HepG2 (cell line): ENCODE results near the gene DHRS7. TPM values are rescaled to one million over a fixed set of nuclear protein-coding genes. Genes with fewer than 3 reads are reported as not detected.

Experiments used
- ARHGAP35 ChIP-seq: sonication (generic); formaldehyde crosslinking; IDR thresholded peaks from 2 replicates; pipeline ENCODE4 v1.9.0; 2022; ENCODE audit warnings: mild to moderate bottlenecking, inconsistent platforms, moderate library complexity, missing genetic modification reagents, borderline replicate concordance
- ATF4 ChIP-seq, 2 experiments: fragments of 450-650 bp in 1 of 2; sonication (generic) in 1 of 2; formaldehyde crosslinking; IDR thresholded peaks; 2 replicates each; pipeline versions ENCODE4 v1.5.0 to v1.8.0; 2020 to 2022; ENCODE audit warnings: mild to moderate bottlenecking in 1 of 2, missing genetic modification reagents in 1 of 2
- ATM ChIP-seq: fragments of 450-650 bp; IDR thresholded peaks from 2 replicates; pipeline ENCODE4 v1.7.1; 2017; ENCODE audit warnings: mild to moderate bottlenecking, borderline replicate concordance
- CSRNP2 ChIP-seq: sonication (generic); formaldehyde crosslinking; conservative IDR thresholded peaks from 2 replicates; pipeline ENCODE4 v1.8.0; 2022; ENCODE audit warnings: low read depth, missing genetic modification reagents
- FOXK2 ChIP-seq: fragments of 450-650 bp; IDR thresholded peaks from 2 replicates; pipeline ENCODE4 v1.6.1; 2016
- GTF2F1 ChIP-seq: fragments of 150-350 bp; IDR thresholded peaks from 2 replicates; pipeline ENCODE4 v1.6.1; 2014; ENCODE audit warnings: low read length
- HNF1B ChIP-seq: sonication (generic); formaldehyde crosslinking; IDR thresholded peaks from 2 replicates; pipeline ENCODE4 v1.5.1; 2020; ENCODE audit warnings: mild to moderate bottlenecking, moderate library complexity, missing genetic modification reagents
- MAX ChIP-seq: IDR thresholded peaks from 2 replicates; pipeline ENCODE4 v1.6.1; 2012; ENCODE audit warnings: inconsistent platforms
- NCOR1 ChIP-seq: fragments of 200-600 bp; sonication (generic); IDR thresholded peaks from 2 replicates; pipeline ENCODE4 v1.7.0; 2017; ENCODE audit warnings: antibody characterized with exemption, low read length, borderline replicate concordance
- SIN3B ChIP-seq: fragments of 150-350 bp; IDR thresholded peaks from 2 replicates; pipeline ENCODE4 v1.6.1; 2014; ENCODE audit warnings: low read length
- TBL1XR1 ChIP-seq: fragments of 150-350 bp; IDR thresholded peaks from 2 replicates; pipeline ENCODE4 v1.6.1; 2014; ENCODE audit warnings: borderline replicate concordance, low read length; ENCODE audit not compliant: partially characterized antibody
- ZBTB46 ChIP-seq: sonication (generic); formaldehyde crosslinking; IDR thresholded peaks from 2 replicates; pipeline ENCODE4 v1.4.0; 2020; ENCODE audit warnings: mild to moderate bottlenecking, missing genetic modification reagents, borderline replicate concordance
- ZNF124 ChIP-seq: sonication (generic); formaldehyde crosslinking; IDR thresholded peaks from 2 replicates; pipeline ENCODE4 v1.4.0; 2020; ENCODE audit warnings: missing genetic modification reagents
- ZNF160 ChIP-seq: sonication (generic); formaldehyde crosslinking; IDR thresholded peaks from 2 replicates; pipeline ENCODE4 v1.8.0; 2022; ENCODE audit warnings: mild to moderate bottlenecking, inconsistent platforms, missing genetic modification reagents
- ZNF224 ChIP-seq: sonication (generic); formaldehyde crosslinking; IDR thresholded peaks from 2 replicates; pipeline ENCODE4 v1.5.0; 2020; ENCODE audit warnings: mild to moderate bottlenecking, missing genetic modification reagents
- ZNF468 ChIP-seq: sonication (generic); formaldehyde crosslinking; IDR thresholded peaks from 2 replicates; pipeline ENCODE4 v1.8.0; 2022; ENCODE audit warnings: mild to moderate bottlenecking, moderate library complexity, missing genetic modification reagents
- ZNF558 ChIP-seq: sonication (generic); formaldehyde crosslinking; IDR thresholded peaks from 2 replicates; pipeline ENCODE4 v1.9.0; 2022; ENCODE audit warnings: mild to moderate bottlenecking, missing genetic modification reagents, borderline replicate concordance
- ZNF790 ChIP-seq: sonication (generic); formaldehyde crosslinking; IDR thresholded peaks from 2 replicates; pipeline ENCODE4 v1.8.0; 2022; ENCODE audit warnings: missing genetic modification reagents, mild to moderate bottlenecking, borderline replicate concordance
- ZSCAN21 ChIP-seq: sonication (generic); formaldehyde crosslinking; IDR thresholded peaks from 2 replicates; pipeline ENCODE4 v1.8.0; 2022; ENCODE audit warnings: mild to moderate bottlenecking, missing genetic modification reagents, moderate library complexity, borderline replicate concordance
- polyA plus RNA-seq, 8 experiments: library from polyadenylated mRNA; depleted of rRNA in 3 of 8; stranded (reverse) in 7 of 8; unstranded in 1 of 8; fragments of >200 nt; fragmentation: Illumina TruSeq in 4 of 8; extraction: Trizol in 4 of 8; gene quantifications; 2 replicates each; pipeline versions ENCODE4 v1.2.1 to v1.2.3, GENCODE V29; 2011 to 2016; ENCODE audit warnings: low read depth in 4 of 8, missing spikeins in 1 of 8, mixed read lengths in 1 of 8; ENCODE audit not compliant: insufficient read depth in 1 of 8
- total RNA-seq, 5 experiments: library from RNA; depleted of rRNA; stranded (reverse); fragments of >200 nt; fragmentation: Illumina TruSeq; extraction: Trizol; gene quantifications; 2 replicates each; pipeline ENCODE4 v1.2.3, GENCODE V29; 2016; ENCODE audit warnings: low read depth in 1 of 5

DHRS7 gene
- total and polyA plus RNA-seq, 2 of the 13 experiments (the other 11 are each of a cell fraction or from before 2014, with no cell fraction given): 20.8 to 44.4 TPM

- TF ChIP-seq SIN3B: no peak
- 0 out of 2 replicates have a peak, but pooled peaks have one; percentile 27 for TF ChIP-seq ZNF124 (CRISPR knock-in tag)
- no peak for TF ChIP-seq TBL1XR1
- peak; percentile 79; the same call in 1 of the 2 replicates for TF ChIP-seq ZSCAN21 (CRISPR knock-in tag)
- TF ChIP-seq GTF2F1: no peak
- no peak for TF ChIP-seq ZNF468 (CRISPR knock-in tag)
- TF ChIP-seq ZNF224 (CRISPR knock-in tag): 0 out of 2 replicates have a peak, but pooled peaks have one; percentile 53
- TF ChIP-seq NCOR1: no peak
- TF ChIP-seq MAX: 0 out of 2 replicates have a peak, but pooled peaks have one; percentile 31
- no peak for TF ChIP-seq ZNF160 (CRISPR knock-in tag)
- no peak for TF ChIP-seq ZBTB46
- 0 out of 2 replicates have a peak, but pooled peaks have one; percentile 36 for TF ChIP-seq ARHGAP35 (CRISPR knock-in tag)
- no peak for TF ChIP-seq ATM
- 0 out of 2 replicates have a peak, but pooled peaks have one; percentile 55 for TF ChIP-seq HNF1B
- no peak for TF ChIP-seq CSRNP2 (CRISPR knock-in tag)
- peak; percentile 73; the same call in 1 of the 2 replicates for TF ChIP-seq ZNF790 (CRISPR knock-in tag)
- TF ChIP-seq FOXK2: no peak
- TF ChIP-seq ZNF558 (CRISPR knock-in tag): no peak
- TF ChIP-seq ATF4 (CRISPR knock-in tag; IDR thresholded peaks at IDR 0.05): no peak
Measured at GRCh38 chr14:60164712-60165546, at the start of gene DHRS7 (continued).
